Fibroblast of the conjunctiva (primary cell): ENCODE measurements around the gene FAM25C.
"Not testable (repeated sequence)": the region's sequence is repeated elsewhere in the genome, so short reads cannot be mapped to it uniquely, and the experiment has no call there.

Experiments used
- DNase-seq: peaks from one replicate; pipeline ENCODE4 v3.0.0-alpha.2; 2010; ENCODE audit warnings: low read depth

The FAM25C gene

GRCh38 chr10:47999691-48000090 lies at the start of gene FAM25C:
Gene FAM25C (minus strand): TSS chr10:47999791. CDS start chr10:47999765, 26 bp downstream.
- not testable (repeated sequence) for DNase-seq

DNA sequence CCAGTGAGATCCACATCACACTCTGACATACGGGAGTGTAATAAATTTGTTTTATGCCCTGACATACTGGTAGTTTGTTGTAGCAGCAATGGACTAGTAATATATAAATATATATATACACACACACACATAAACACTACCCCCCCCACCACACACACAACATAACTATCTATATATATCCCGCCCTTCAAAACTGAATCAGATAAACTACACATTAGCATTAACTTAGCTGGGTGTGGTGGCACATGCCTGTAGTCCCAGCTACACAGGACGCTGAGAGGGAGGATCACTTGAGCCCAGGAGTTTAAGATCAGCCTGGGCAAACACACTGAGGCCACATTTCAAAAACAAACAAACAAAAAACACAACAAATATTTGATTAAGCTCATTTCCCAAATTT lies 45.0 kb upstream of the FAM25C start:
- DNase-seq: not testable (repeated sequence)

DNA sequence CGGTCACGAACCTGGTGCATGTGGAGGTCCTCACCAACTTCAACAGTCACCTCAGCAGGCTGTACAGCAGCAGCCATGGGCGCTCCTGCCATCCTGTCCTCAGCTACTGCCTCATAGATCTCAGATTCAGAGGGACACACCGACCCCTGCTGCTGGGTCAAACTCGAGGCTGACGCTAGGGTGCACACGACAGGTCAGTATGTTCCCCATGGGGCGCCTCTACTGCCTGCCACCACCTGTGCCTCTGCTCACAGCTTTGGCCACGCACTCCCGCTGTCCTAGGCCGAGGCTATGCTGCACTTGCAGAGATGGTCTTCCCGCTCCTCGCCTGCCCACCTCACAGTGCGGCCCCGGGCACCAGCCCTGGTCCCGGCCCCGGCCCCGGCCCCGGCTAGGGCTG lies 31.8 kb upstream of the FAM25C start:
- not testable (repeated sequence) for DNase-seq

- not testable (repeated sequence) for DNase-seq
Observed at GRCh38 chr10:48002306-48002705, 2.7 kb upstream of the FAM25C start.

- DNase-seq: not testable (repeated sequence)
Observed at GRCh38 chr10:47994045-47994444, 5.5 kb downstream of the FAM25C start.

DNA sequence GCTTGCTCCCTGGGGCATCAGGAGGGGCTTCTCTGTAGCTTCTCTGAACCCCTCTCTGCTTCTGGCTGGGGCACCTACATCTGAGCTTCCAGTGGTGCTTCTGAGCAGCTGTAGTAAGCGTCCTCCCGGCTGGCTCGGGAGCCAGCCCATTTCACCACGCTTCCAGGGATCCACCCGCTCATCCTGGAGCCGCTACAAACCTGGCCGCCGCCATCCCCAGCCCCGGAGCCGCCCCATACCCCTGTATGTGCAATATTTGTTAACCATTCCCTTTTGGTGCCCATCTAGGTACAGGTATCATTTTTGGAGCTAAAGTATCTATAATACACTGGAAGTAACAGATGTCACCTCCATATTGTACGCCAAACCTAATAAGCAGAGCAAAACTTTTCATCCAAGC lies 7.0 kb downstream of the FAM25C start:
- not testable (repeated sequence) for DNase-seq

DNA sequence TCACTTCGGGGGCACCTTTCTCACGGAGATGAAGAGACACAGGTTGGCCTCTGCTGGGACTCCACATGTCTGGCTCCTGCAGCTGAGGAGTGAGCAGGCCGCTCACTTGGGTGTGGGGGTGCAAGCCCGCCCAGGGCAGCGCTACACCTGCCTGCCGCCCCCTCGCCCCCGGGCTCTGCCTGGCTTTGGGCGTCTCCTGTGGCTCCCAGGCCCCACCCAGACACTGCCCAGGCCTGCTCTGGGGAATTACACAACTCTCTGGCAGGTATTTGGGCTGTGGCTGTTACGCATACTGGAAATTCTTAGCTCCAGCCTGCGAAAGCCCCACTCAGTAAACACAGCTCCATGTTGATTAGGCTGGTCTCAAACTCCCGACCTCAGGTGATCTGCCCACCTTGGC lies 7.9 kb downstream of the FAM25C start:
- DNase-seq: not testable (repeated sequence)

DNA sequence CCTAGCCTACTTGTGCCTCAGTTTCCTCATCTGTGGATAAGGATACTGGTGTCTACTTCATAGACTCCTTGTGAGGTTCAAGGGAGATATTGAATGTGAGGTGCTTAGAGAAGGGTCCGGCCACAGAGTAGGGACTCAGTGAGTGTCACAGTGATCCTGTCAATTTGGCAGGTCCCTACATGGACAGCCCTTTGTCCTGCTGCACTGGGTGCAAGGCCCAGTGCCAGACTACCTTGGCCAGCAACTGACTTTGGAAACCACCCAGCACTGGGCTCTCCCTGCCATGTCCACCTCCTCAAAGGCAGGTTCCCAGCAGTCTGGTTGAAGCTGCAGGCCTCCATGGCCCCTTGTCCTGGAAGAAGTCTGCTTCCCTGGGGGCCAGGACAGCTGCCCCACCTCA lies 9.5 kb downstream of the FAM25C start:
- not testable (repeated sequence) for DNase-seq

DNA sequence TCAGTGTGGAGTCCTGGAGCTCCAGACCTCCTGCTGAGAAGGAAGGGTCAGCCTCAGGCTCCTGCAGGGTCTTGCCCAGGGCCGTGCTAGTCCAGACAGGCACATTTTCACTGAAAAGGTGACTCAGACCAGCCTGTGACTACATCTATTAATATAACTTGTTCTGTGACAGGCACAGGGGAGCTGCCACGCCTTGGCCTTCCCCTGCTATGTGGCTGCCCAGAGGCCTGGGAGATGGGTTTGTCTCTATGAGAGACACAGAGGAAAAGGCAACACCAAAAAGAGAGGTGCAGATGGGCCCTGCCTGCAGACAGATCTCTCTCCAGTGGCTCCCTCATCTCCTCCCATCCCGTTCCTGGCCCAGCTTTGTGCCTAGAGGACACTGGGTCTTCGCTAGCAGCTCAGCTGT lies 10.0 kb downstream of the FAM25C start:
- not testable (repeated sequence) for DNase-seq

DNA sequence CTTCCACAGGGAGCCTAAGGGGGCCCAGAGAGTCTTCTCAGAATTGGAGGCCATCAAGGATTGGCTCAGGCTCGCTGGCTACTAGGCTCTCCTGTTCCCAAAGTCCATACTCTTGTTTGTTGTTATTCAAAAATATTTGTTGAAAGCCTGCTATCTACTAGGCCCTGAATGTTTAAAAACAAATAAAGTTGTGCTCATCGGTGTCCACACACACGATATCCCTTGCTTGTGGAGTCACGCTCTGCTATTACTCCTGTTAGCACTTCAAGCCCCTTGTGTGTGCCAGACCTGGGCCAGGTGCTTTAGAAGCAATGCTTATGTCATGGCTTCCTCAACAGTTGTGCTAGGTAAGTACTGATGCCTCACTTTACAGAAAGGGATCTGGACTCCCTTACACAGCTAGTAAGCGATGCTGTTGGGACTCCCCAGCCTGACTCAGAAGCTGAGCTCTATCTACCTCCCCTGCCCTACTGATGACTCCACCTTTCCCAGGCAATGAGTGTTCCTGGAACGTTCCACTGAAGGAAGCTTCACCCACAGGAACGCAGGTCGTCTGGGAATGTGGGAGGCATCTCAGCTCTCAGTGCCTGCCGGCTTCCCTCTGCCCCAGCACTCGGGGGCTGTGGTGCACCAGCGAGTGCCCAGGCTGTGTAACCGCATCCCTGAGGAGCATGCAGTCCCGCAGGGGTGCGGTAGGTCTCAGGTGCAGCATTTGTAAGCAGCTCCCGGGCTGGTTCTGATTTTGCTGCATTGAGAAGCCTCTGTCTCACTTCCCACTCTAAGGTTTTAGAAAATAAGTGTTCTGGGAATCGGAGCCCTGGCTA lies 10.7 kb downstream of the FAM25C start:
- DNase-seq: not testable (repeated sequence)

GRCh38 chr10:47987952-47988351 lies 11.6 kb downstream of the FAM25C start:
- DNase-seq: not testable (repeated sequence)

GRCh38 chr10:47986413-47987230 lies 13.0 kb downstream of the FAM25C start:
- DNase-seq: not testable (repeated sequence)

DNA sequence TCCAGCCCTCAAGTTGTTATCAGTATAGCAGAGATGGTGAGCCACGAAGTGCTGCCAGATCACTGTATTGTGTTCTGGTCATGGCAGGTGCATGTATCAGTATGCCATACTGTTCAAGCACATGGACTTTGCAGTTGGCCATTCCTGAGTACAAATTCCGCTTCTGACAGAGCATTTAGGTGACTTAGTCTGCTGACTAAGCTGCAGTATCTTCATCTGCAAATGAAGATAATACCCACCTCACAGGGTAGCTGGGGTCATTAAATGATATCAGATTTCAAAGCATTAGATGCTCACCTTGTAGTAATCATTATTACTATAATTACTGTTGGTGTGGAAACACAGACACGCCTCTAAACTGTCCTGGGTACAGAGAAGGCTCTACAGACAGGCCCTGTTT lies 24.2 kb downstream of the FAM25C start:
- DNase-seq: not testable (repeated sequence)

- DNase-seq: not testable (repeated sequence)
Observed at GRCh38 chr10:47973131-47973530, 26.5 kb downstream of the FAM25C start.

GRCh38 chr10:47972077-47972476 lies 27.5 kb downstream of the FAM25C start:
- DNase-seq: not testable (repeated sequence)

DNA sequence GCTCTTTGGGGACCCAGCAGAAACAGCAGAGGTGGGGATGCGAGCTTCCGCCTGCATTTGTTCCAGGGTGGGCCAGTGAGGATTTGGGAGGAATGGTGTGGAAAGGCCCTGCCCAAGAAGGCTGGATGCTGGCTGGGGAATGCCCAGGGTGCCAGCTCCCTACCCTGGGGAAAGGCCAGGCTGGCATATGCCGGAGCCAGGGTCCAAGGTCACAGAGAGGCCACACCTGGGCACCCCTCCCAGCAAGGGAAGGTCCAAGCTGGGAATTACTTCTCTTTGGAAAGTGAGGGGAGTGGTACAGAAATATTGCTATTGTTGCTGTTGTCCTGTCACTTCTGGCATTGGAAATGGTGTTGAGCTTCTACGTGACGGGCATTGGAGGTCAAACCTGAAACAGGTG lies 28.0 kb downstream of the FAM25C start:
- DNase-seq: not testable (repeated sequence)

DNA sequence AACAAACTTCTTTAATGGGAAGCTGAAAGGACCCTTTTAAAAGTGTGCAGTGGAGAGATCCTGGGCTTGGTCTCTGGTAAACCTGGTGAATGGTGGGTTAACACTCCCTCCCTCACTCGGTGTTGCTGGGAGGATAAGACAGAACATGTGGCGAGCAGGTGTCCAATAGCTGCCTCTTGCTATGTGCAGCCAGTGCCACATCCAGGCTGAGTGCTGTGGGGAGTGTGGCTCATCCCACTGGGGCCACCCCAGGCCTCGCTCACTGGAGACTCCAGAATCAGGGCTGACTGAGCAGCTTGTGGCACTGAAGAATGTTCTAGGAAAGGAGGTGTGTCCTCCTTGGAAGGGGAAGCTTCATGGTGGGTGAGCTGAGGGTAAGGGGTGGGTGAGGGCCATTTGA lies 29.5 kb downstream of the FAM25C start:
- not testable (repeated sequence) for DNase-seq

DNA sequence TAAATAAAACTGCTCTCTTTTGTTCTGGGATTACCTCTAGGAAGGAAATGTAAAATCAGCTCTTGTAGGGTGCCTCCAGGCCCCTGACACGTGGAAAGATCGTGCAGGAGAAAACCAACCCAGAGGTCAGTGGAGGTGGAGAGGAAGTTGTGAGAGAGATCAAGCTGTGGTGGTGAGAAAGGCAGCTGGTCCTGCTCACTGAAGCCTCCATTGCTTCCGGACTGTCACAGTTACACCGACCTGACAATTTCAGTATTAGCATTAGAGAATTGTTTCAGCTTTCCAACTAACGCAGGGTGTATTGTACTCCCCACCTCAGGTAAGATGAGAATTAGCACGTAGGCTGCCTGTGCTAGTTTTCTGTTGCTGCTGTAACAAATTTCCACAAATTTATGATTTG lies 30.6 kb downstream of the FAM25C start:
- not testable (repeated sequence) for DNase-seq

GRCh38 chr10:47964280-47965063 lies 35.1 kb downstream of the FAM25C start:
- not testable (repeated sequence) for DNase-seq

- not testable (repeated sequence) for DNase-seq
Observed at GRCh38 chr10:47962785-47963184, 36.8 kb downstream of the FAM25C start.

DNA sequence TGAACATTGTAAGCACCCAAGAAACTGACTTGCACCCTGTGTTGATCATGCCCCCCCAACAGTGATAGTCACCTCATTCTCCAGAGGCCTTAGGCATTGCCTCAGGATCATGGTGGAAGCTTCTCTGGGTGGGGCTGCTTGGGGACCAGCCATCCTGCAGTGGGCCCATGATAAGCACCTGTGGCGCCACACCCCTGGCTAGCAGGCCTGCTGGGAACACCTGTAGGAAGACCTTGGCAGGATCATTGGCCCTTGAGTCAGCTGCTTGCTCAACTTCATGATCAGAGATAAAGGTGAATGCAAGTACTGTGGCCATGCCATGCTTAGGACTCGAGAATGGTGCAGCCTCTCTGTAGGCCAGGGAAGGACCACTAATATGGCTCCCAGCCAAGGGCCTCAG lies 38.9 kb downstream of the FAM25C start:
- not testable (repeated sequence) for DNase-seq

DNA sequence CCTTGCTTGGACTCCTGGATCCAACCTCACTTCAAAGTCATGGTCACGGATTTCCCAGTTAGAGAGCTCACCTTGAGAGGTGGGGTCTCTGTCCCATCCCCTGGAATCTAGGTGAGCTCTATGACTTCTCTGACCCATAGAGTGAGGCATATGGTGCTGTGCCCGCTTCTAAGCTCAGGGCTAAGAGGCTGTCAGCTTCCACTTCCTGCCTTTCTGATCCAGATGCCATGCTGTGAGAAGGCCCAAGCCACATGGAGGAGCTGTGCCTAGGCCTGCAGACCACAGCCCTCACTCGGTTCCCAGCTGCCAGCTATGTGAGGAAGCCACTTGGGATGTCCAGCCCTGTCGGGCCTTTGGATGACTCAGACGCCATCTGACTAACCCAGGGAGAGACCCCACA lies 39.9 kb downstream of the FAM25C start:
- not testable (repeated sequence) for DNase-seq
